ENCODE results near the gene VWA8.

VWA8 gene

GRCh38 chr13:41970918-41971317 lies 10.0 kb upstream of the VWA8 start:
- H3K4me3 ChIP-seq (ENCODE audit: low read depth, low read length) = no peak overlapping the region
- TF ChIP-seq CTCF (IDR thresholded peaks at IDR 0.05; ENCODE audit: control insufficient read depth, extremely low read depth, insufficient read depth) = no peak
- DNase-seq (ENCODE audit: low read depth) = no peak

- no peak for TF ChIP-seq CTCF (IDR thresholded peaks at IDR 0.05; ENCODE audit: control insufficient read depth, extremely low read depth, insufficient read depth)
- H3K4me3 ChIP-seq (ENCODE audit: low read depth, low read length) = no peak overlapping the region
- no peak for DNase-seq (ENCODE audit: low read depth)
Observed at GRCh38 chr13:41970022-41970421, 9.1 kb upstream of the VWA8 start.

DNA sequence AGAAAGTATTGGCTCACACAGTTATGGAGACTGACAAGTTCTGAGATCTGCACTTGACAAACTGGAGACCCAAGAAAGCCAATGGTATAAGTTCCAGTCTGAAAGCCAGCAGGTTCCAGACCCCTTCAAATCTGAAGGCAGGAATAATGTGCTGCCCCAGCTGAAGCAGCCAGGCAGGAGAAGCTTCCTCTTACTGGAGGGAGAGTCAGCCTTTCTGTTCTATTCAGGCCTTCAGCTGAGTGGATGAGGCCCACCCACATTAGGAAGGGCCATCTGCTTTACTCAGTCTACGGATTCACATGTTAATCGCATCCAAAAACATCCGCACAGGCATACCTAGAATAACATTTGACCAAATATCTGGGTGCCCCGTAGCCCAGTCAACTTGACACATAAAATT lies 8.2 kb upstream of the VWA8 start:
- H3K4me3 ChIP-seq (ENCODE audit: low read depth, low read length) = no peak overlapping the region
- no peak for TF ChIP-seq CTCF (IDR thresholded peaks at IDR 0.05; ENCODE audit: control insufficient read depth, extremely low read depth, insufficient read depth)
- DNase-seq (ENCODE audit: low read depth) = no peak

- DNase-seq (ENCODE audit: low read depth) = no peak
- no peak overlapping the region for H3K4me3 ChIP-seq (ENCODE audit: low read depth, low read length)
- TF ChIP-seq CTCF (IDR thresholded peaks at IDR 0.05; ENCODE audit: control insufficient read depth, extremely low read depth, insufficient read depth) = no peak
Observed at GRCh38 chr13:41966671-41967070, 5.8 kb upstream of the VWA8 start.

- no peak for TF ChIP-seq CTCF (IDR thresholded peaks at IDR 0.05; ENCODE audit: control insufficient read depth, extremely low read depth, insufficient read depth)
- no peak for DNase-seq (ENCODE audit: low read depth)
- no peak overlapping the region for H3K4me3 ChIP-seq (ENCODE audit: low read depth, low read length)
Observed at GRCh38 chr13:41962994-41963393, 2.1 kb upstream of the VWA8 start.

- peak overlapping the region; percentile 69 for H3K4me3 ChIP-seq (ENCODE audit: low read depth, low read length)
- no peak for DNase-seq (ENCODE audit: low read depth)
- TF ChIP-seq CTCF (IDR thresholded peaks at IDR 0.05; ENCODE audit: control insufficient read depth, extremely low read depth, insufficient read depth) = no peak
Observed at GRCh38 chr13:41961466-41961760, 504 bp upstream of the VWA8 start.

GRCh38 chr13:41960211-41960636 lies 685 bp downstream of the VWA8 start:
- no peak for DNase-seq (ENCODE audit: low read depth)
- TF ChIP-seq CTCF (IDR thresholded peaks at IDR 0.05; ENCODE audit: control insufficient read depth, extremely low read depth, insufficient read depth) = no peak
- peak overlapping the region; percentile 69 for H3K4me3 ChIP-seq (ENCODE audit: low read depth, low read length)

Data from LNCaP clone FGC (cell line).